ENCODE results near the gene ANKRD11. TPM values are rescaled to one million over a fixed set of nuclear protein-coding genes. Genes with fewer than 3 reads are reported as not detected.

ANKRD11 gene
- total and polyA plus RNA-seq, 3 experiments from 2014 or later: 39.8 to 150 (median 130) TPM

- H3K4me3 ChIP-seq (ENCODE audit: low read length): no peak overlapping the region
- DNase-seq: no peak
- H3K4me1 ChIP-seq (ENCODE audit: insufficient read depth, low read length): peaks cover 85% of the 10 kb centered on the region
- no peaks in the 10 kb centered on the region for H3K9me3 ChIP-seq (ENCODE audit: low read length)
- CTCF ChIA-PET: no interaction called here
- Mint-ChIP-seq H3K4me3 (peak overlapping the region in 2 of 7 donors; percentile 6 to 24), H3K27me3 (no peaks in the 10 kb centered on the region), H3K4me1 (peaks cover 63 to 85% (median 76%) of the 10 kb centered on the region in 3 donors), H3K9me3 (no peaks in the 10 kb centered on the region), H3K36me3 (peaks cover 0 to 40% (median 6%) of the 10 kb centered on the region in 3 donors), H3K27ac (peak overlapping the region in 5 of 8 donors; percentile 68 to 73 (median 70))
- POLR2A ChIA-PET: no interaction called here
- H3K27me3 ChIP-seq (ENCODE audit: insufficient read depth, low read length, poor library complexity, severe bottlenecking): no peaks in the 10 kb centered on the region
- H3K36me3 ChIP-seq (ENCODE audit: insufficient read depth, low read length): peaks cover 8% of the 10 kb centered on the region
- no peak overlapping the region for H3K27ac ChIP-seq (ENCODE audit: low read depth, low read length)
These were observed 76.4 kb downstream of the ANKRD11 start for GRCh38 chr16:89413811-89414585.

DNA sequence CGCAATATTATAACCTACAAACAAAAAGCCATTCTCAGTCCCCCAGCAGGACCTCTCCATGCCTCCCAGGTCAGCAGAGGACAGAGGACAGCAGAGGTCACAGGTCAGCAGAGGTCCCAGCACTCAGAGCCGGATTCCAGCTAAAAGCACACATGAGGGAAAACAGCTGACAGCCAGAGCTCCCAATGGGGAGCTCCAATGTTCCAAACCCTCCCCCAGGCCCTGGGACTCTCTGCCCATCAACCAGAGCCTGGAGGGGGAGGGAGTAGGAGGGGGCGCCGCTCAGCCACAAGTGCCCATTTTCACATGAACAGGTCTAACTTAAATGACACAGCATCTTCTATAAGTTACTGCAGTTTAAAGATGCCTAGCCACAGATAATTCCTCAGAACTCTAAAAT is 77.5 kb downstream of the ANKRD11 start:
- POLR2A ChIA-PET: no interaction called here
- Mint-ChIP-seq H3K9me3 (no peaks in the 10 kb centered on the region), H3K4me1 (peaks cover 68 to 86% (median 80%) of the 10 kb centered on the region in 3 donors), H3K27me3 (no peaks in the 10 kb centered on the region), H3K36me3 (peaks cover 0 to 34% (median 6%) of the 10 kb centered on the region in 3 donors), H3K4me3 (no peak overlapping the region), H3K27ac (peak overlapping the region; percentile 54 to 93 (median 84))
- no peaks in the 10 kb centered on the region for H3K9me3 ChIP-seq (ENCODE audit: low read length)
- CTCF ChIA-PET: interaction anchor here (1.0 kb wide), 1 partner anchor 96 kb away, joined by 3 read pairs; no protein-coding TSS in a partner anchor
- H3K4me3 ChIP-seq (ENCODE audit: low read length): no peak overlapping the region
- H3K27me3 ChIP-seq (ENCODE audit: insufficient read depth, low read length, poor library complexity, severe bottlenecking): no peaks in the 10 kb centered on the region
- no peak overlapping the region for H3K27ac ChIP-seq (ENCODE audit: low read depth, low read length)
- peaks cover 5% of the 10 kb centered on the region for H3K36me3 ChIP-seq (ENCODE audit: insufficient read depth, low read length)
- peaks cover 88% of the 10 kb centered on the region for H3K4me1 ChIP-seq (ENCODE audit: insufficient read depth, low read length)
- no peak for DNase-seq

DNA sequence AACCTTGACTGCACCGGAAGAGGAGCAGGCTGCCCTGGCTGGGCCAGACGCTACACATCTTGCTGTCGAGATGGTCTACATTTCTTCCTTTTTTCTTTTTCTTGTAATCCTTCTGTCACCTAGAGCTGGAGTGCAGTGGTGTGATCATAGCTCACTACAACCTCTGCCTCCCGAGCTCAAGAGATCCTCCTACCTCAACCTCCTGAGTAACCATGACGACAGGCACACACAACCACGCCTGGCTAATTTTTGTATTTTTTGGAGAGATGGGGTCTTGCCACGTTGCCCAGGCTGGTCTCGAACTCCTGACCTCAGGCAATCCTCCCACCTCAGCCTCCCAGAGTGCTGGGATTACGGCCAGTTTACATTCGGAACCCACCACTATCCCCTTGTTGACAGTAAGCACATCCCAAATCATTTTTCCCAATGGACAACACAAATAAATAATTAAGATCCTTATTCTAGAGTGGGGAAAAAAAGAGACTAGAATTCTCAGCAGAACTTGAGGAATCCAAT is 79.0 kb downstream of the ANKRD11 start:
- H3K36me3 Mint-ChIP-seq: peaks cover 0 to 26% (median 1%) of the 10 kb centered on the region in 3 donors
- Histone ChIP-seq H3K4me1 (ENCODE audit: insufficient read depth, low read length) (peaks cover 90% of the 10 kb centered on the region), H3K27me3 (ENCODE audit: insufficient read depth, low read length, poor library complexity, severe bottlenecking) (no peaks in the 10 kb centered on the region), H3K9me3 (ENCODE audit: low read length) (no peaks in the 10 kb centered on the region), H3K36me3 (ENCODE audit: insufficient read depth, low read length) (no peaks in the 10 kb centered on the region), H3K27ac (ENCODE audit: low read depth, low read length) (peak overlapping the region; percentile 43), H3K4me3 (ENCODE audit: low read length) (no peak overlapping the region)
- H3K4me1 Mint-ChIP-seq: peaks cover 71 to 88% (median 83%) of the 10 kb centered on the region in 3 donors
- peaks cover 0 to 2% (median 0%) of the 10 kb centered on the region in 5 donors for H3K9me3 Mint-ChIP-seq
- H3K27ac Mint-ChIP-seq: peak overlapping the region; percentile 91 to 97 (median 94)
- ChIA-PET CTCF (interaction anchor here (1.0 kb wide), 1 partner anchor 731 kb away, joined by 3 read pairs; no protein-coding TSS in a partner anchor), POLR2A (no interaction called here)
- no peak for DNase-seq
- H3K4me3 Mint-ChIP-seq: peak overlapping the region; percentile 53 to 76 (median 71)
- no peaks in the 10 kb centered on the region for H3K27me3 Mint-ChIP-seq

- Mint-ChIP-seq H3K27me3 (no peaks in the 10 kb centered on the region), H3K4me1 (peaks cover 73 to 88% (median 83%) of the 10 kb centered on the region in 3 donors), H3K9me3 (peaks cover 0 to 2% (median 0%) of the 10 kb centered on the region in 5 donors), H3K36me3 (peaks cover 0 to 22% (median 1%) of the 10 kb centered on the region in 3 donors), H3K27ac (peak overlapping the region; percentile 91 to 97 (median 94)), H3K4me3 (peak overlapping the region; percentile 53 to 76 (median 71))
- H3K27ac ChIP-seq (ENCODE audit: low read depth, low read length): peak overlapping the region; percentile 45
- no peak overlapping the region for H3K4me3 ChIP-seq (ENCODE audit: low read length)
- peaks cover 90% of the 10 kb centered on the region for H3K4me1 ChIP-seq (ENCODE audit: insufficient read depth, low read length)
- H3K36me3 ChIP-seq (ENCODE audit: insufficient read depth, low read length): no peaks in the 10 kb centered on the region
- H3K9me3 ChIP-seq (ENCODE audit: low read length): no peaks in the 10 kb centered on the region
- H3K27me3 ChIP-seq (ENCODE audit: insufficient read depth, low read length, poor library complexity, severe bottlenecking): no peaks in the 10 kb centered on the region
- DNase-seq: peak in 1 of 5 donors; percentile 54
- ChIA-PET CTCF (interaction anchor here (1.0 kb wide), 1 partner anchor 731 kb away, joined by 3 read pairs; no protein-coding TSS in a partner anchor), POLR2A (no interaction called here)
These were observed 79.5 kb downstream of the ANKRD11 start for GRCh38 chr16:89410794-89411309.

DNA sequence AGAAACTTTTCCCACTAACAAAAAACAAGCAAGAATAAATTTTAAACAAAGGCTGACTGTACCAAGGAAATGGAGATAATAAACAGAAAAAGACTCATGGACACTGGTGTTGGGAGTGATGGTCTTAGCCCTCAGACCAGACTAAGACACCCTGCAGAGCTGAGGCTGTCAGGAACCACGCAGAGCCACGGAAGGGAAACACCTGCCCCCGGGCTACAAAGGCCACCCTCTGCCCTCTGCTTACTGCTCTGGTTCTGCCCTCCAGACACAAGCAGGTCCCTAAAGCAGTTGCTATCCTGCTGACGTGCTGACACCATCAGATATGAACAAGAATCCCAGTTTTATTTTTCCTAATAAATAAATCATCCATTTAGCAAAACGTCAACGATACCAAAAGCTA is 80.0 kb downstream of the ANKRD11 start:
- CTCF ChIA-PET: interaction anchor here (1.0 to 1.4 kb wide), 2 partner anchors 49 to 730 kb away, joined by 3 read pairs; no protein-coding TSS in a partner anchor
- Histone ChIP-seq H3K36me3 (ENCODE audit: insufficient read depth, low read length) (no peaks in the 10 kb centered on the region), H3K27me3 (ENCODE audit: insufficient read depth, low read length, poor library complexity, severe bottlenecking) (no peaks in the 10 kb centered on the region), H3K4me1 (ENCODE audit: insufficient read depth, low read length) (peaks cover 94% of the 10 kb centered on the region), H3K9me3 (ENCODE audit: low read length) (no peaks in the 10 kb centered on the region), H3K27ac (ENCODE audit: low read depth, low read length) (peak overlapping the region; percentile 45), H3K4me3 (ENCODE audit: low read length) (no peak overlapping the region)
- Mint-ChIP-seq H3K27ac (peak overlapping the region; percentile 91 to 95 (median 94)), H3K36me3 (peaks cover 0 to 21% (median 1%) of the 10 kb centered on the region in 3 donors), H3K27me3 (no peaks in the 10 kb centered on the region), H3K9me3 (peaks cover 0 to 2% (median 0%) of the 10 kb centered on the region in 5 donors), H3K4me1 (peaks cover 74 to 88% (median 86%) of the 10 kb centered on the region in 3 donors), H3K4me3 (peak overlapping the region in 6 of 7 donors; percentile 45 to 73 (median 52))
- POLR2A ChIA-PET: no interaction called here
- DNase-seq: no peak

DNA sequence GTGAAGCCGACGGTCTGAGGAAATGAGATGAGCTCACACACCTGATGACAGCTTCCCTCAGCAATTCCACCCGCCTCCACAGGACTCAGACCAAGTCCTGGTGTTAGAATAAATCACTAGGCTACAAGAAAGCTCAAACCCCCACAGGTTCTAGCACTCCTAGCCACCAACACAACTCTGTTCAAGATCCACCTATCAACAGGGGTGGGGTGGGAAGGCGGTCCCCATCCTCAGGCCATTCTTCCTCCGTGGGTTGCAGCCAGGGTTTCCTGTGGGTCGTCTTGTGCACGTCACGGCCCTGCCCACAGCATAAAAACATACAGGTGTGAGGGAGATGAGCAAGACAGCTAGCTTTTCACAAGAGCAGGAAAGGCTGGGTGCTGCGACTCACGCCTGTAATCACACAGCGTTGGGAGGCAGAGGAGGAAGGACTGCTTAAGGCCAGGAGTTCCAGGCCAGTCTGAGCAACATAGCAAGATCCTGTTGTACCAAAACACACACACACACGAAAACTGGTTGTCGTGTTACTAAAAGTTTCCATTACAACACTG is 81.1 kb downstream of the ANKRD11 start:
- Histone ChIP-seq H3K4me3 (ENCODE audit: low read length) (no peak overlapping the region), H3K4me1 (ENCODE audit: insufficient read depth, low read length) (peaks cover 98% of the 10 kb centered on the region), H3K9me3 (ENCODE audit: low read length) (no peaks in the 10 kb centered on the region), H3K27ac (ENCODE audit: low read depth, low read length) (peak overlapping the region; percentile 72), H3K27me3 (ENCODE audit: insufficient read depth, low read length, poor library complexity, severe bottlenecking) (no peaks in the 10 kb centered on the region), H3K36me3 (ENCODE audit: insufficient read depth, low read length) (no peaks in the 10 kb centered on the region)
- Mint-ChIP-seq H3K36me3 (peaks cover 0 to 15% (median 1%) of the 10 kb centered on the region in 3 donors), H3K4me3 (peak overlapping the region; percentile 44 to 89 (median 72)), H3K4me1 (peaks cover 78 to 90% (median 89%) of the 10 kb centered on the region in 3 donors), H3K27me3 (no peaks in the 10 kb centered on the region), H3K9me3 (peaks cover 0 to 2% (median 0%) of the 10 kb centered on the region in 5 donors), H3K27ac (peak overlapping the region; percentile 87 to 98 (median 95))
- CTCF ChIA-PET: interaction anchor here (1.0 to 1.5 kb wide), 6 partner anchors 11 to 162 kb away, joined by 3 to 4 read pairs (median 3); no protein-coding TSS in a partner anchor
- POLR2A ChIA-PET: interaction anchor here (0.5 to 1.0 kb wide), 3 partner anchors 14 to 80 kb away, joined by 3 read pairs; no protein-coding TSS in a partner anchor
- peak; percentile 69 to 93 (median 91) for DNase-seq

- Mint-ChIP-seq H3K4me3 (peak overlapping the region; percentile 15 to 89 (median 72)), H3K9me3 (peaks cover 0 to 2% (median 0%) of the 10 kb centered on the region in 5 donors)
- POLR2A ChIA-PET: interaction anchor here (0.5 to 0.8 kb wide), 2 partner anchors 15 to 66 kb away, joined by 3 read pairs; no protein-coding TSS in a partner anchor
These were observed 82.0 kb downstream of the ANKRD11 start for GRCh38 chr16:89408315-89408714.

More at GRCh38 chr16:89408315-89408714, 82.0 kb downstream of the ANKRD11 start:
- H3K27me3 ChIP-seq (ENCODE audit: insufficient read depth, low read length, poor library complexity, severe bottlenecking): no peaks in the 10 kb centered on the region
- Mint-ChIP-seq H3K4me1 (peaks cover 83 to 94% (median 93%) of the 10 kb centered on the region in 3 donors), H3K27me3 (no peaks in the 10 kb centered on the region), H3K27ac (peak overlapping the region; percentile 87 to 98 (median 95)), H3K36me3 (peaks cover 0 to 11% (median 1%) of the 10 kb centered on the region in 3 donors)
- no peak for DNase-seq
- H3K4me3 ChIP-seq (ENCODE audit: low read length): peak overlapping the region; percentile 34
- H3K9me3 ChIP-seq (ENCODE audit: low read length): no peaks in the 10 kb centered on the region
- peaks cover 98% of the 10 kb centered on the region for H3K4me1 ChIP-seq (ENCODE audit: insufficient read depth, low read length)
- H3K27ac ChIP-seq (ENCODE audit: low read depth, low read length): no peak overlapping the region
- no peaks in the 10 kb centered on the region for H3K36me3 ChIP-seq (ENCODE audit: insufficient read depth, low read length)
- CTCF ChIA-PET: interaction anchor here (0.7 to 1.5 kb wide), 7 partner anchors 10 to 168 kb away, joined by 3 read pairs; no protein-coding TSS in a partner anchor
